ENCODE results near the gene NPAT. TPM values are rescaled to one million over a fixed set of nuclear protein-coding genes. Genes with fewer than 3 reads are reported as not detected.
"Not testable (repeated sequence)": the region's sequence is repeated elsewhere in the genome, so short reads cannot be mapped to it uniquely, and the experiment has no call there.

NPAT gene
- total RNA-seq, 4 donors from 2014 or later = 5.4 to 10.6 (median 7.5) TPM

GRCh38 chr11:108170184-108170583, 52.3 kb downstream of the NPAT start:
- intact Hi-C loops (cut with DNase I; ENCODE audit: low total_unique reads) (no loop called here), in situ Hi-C loops (cut with MboI; ENCODE audit: low sequenced_read_pairs in 4 of 4) (no loop called here)
- H3K27me3 ChIP-seq = no peaks in the 10 kb centered on the region
- H3K4me3 ChIP-seq = peak overlapping the region in 2 of 4 donors; percentile 5 to 27
- DNase-seq = no peak
- H3K27ac ChIP-seq = peak overlapping the region in 2 of 4 donors; percentile 16 to 42
- peaks cover 3 to 46% of the 10 kb centered on the region in 2 donors for H3K36me3 ChIP-seq
- no peak for ATAC-seq
- TF ChIP-seq CTCF (IDR thresholded peaks at IDR 0.05 in 4 of 5, conservative IDR thresholded peaks at IDR 0.05 in 1 of 5) = no peak
- no peak for TF ChIP-seq POLR2A (IDR thresholded peaks at IDR 0.05)
- H3K4me1 ChIP-seq = peaks cover 0 to 3% of the 10 kb centered on the region in 2 donors
- no peaks in the 10 kb centered on the region for H3K9me3 ChIP-seq

GRCh38 chr11:108167624-108168023, 54.8 kb downstream of the NPAT start:
- DNase-seq (no peak), ATAC-seq (no peak)
- H3K4me3 ChIP-seq = no peak overlapping the region
- no peaks in the 10 kb centered on the region for H3K9me3 ChIP-seq
- no peak for TF ChIP-seq CTCF (IDR thresholded peaks at IDR 0.05 in 4 of 5, conservative IDR thresholded peaks at IDR 0.05 in 1 of 5)
- no peak for TF ChIP-seq POLR2A (IDR thresholded peaks at IDR 0.05)
- no peaks in the 10 kb centered on the region for H3K27me3 ChIP-seq
- intact Hi-C loops (cut with DNase I; ENCODE audit: low total_unique reads) = no loop called here
- H3K4me1 ChIP-seq = peaks cover 0 to 3% of the 10 kb centered on the region in 2 donors
- H3K36me3 ChIP-seq = peaks cover 7 to 54% of the 10 kb centered on the region in 2 donors
- in situ Hi-C loops (cut with MboI; ENCODE audit: low sequenced_read_pairs in 4 of 4) = no loop called here
- H3K27ac ChIP-seq = no peak overlapping the region

GRCh38 chr11:108162878-108163277, 59.6 kb downstream of the NPAT start:
- DNase-seq; H3K4me3 ChIP-seq; H3K27me3 ChIP-seq; H3K9me3 ChIP-seq; H3K4me1 ChIP-seq; H3K27ac ChIP-seq; intact Hi-C loops (cut with DNase I; ENCODE audit: low total_unique reads); in situ Hi-C loops (cut with MboI; ENCODE audit: low sequenced_read_pairs in 4 of 4); ATAC-seq: not testable (repeated sequence)
- H3K36me3 ChIP-seq = peaks cover 4 to 69% of the 10 kb centered on the region in 2 donors

GRCh38 chr11:108160970-108161566, 61.4 kb downstream of the NPAT start:
- Histone ChIP-seq H3K4me1 (no peaks in the 10 kb centered on the region), H3K9me3 (no peaks in the 10 kb centered on the region), H3K27me3 (no peaks in the 10 kb centered on the region), H3K36me3 (peaks cover 4 to 58% of the 10 kb centered on the region in 2 donors), H3K27ac (no peak overlapping the region), H3K4me3 (no peak overlapping the region)
- in situ Hi-C loops (cut with MboI; ENCODE audit: low sequenced_read_pairs in 4 of 4) (no loop called here), intact Hi-C loops (cut with DNase I; ENCODE audit: low total_unique reads) (no loop called here)
- ATAC-seq (no peak), DNase-seq (no peak)
- TF ChIP-seq POLR2A (IDR thresholded peaks at IDR 0.05) = no peak

DNA sequence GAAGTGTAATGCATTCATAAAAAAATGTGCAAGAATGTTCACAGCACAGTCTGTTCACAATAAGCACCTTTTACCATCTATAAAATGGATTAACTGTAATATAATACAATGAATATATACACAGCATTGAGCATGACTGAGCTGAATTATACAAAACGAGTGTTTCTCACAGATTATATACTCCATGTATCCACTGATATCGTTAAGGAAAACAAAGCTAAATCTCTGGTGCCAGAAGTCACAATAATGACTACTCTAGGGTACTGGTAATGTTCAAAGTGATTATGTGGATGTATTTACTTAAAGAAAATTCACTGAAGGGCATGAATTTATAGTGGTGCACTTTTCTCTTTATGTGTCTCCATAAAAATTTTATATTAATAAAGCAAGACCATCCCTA, 67.8 kb downstream of the NPAT start:
- H3K27me3 ChIP-seq = no peaks in the 10 kb centered on the region
- in situ Hi-C loops (cut with MboI; ENCODE audit: low sequenced_read_pairs in 4 of 4) (no loop called here), intact Hi-C loops (cut with DNase I; ENCODE audit: low total_unique reads) (no loop called here)
- H3K27ac ChIP-seq = no peak overlapping the region
- no peaks in the 10 kb centered on the region for H3K4me1 ChIP-seq
- no peak overlapping the region for H3K4me3 ChIP-seq
- TF ChIP-seq CTCF (IDR thresholded peaks at IDR 0.05 in 4 of 5, conservative IDR thresholded peaks at IDR 0.05 in 1 of 5) (no peak), POLR2A (IDR thresholded peaks at IDR 0.05) (no peak)
- DNase-seq (no peak), ATAC-seq (no peak)
- H3K36me3 ChIP-seq = peaks cover 0 to 43% of the 10 kb centered on the region in 2 donors
- H3K9me3 ChIP-seq = no peaks in the 10 kb centered on the region

GRCh38 chr11:108148556-108148955, 73.9 kb downstream of the NPAT start:
- Histone ChIP-seq H3K9me3 (no peaks in the 10 kb centered on the region), H3K4me3 (no peak overlapping the region), H3K27me3 (no peaks in the 10 kb centered on the region), H3K27ac (no peak overlapping the region), H3K36me3 (peaks cover 5 to 90% of the 10 kb centered on the region in 2 donors), H3K4me1 (no peaks in the 10 kb centered on the region)
- ATAC-seq (no peak), DNase-seq (no peak)
- no peak for TF ChIP-seq POLR2A (IDR thresholded peaks at IDR 0.05)
- TF ChIP-seq CTCF (IDR thresholded peaks at IDR 0.05 in 4 of 5, conservative IDR thresholded peaks at IDR 0.05 in 1 of 5) = no peak
- in situ Hi-C loops (cut with MboI; ENCODE audit: low sequenced_read_pairs in 4 of 4) (no loop called here), intact Hi-C loops (cut with DNase I; ENCODE audit: low total_unique reads) (no loop called here)
